Subcutaneous adipose tissue (tissue), 4 donors: ENCODE results near the gene TNFAIP3. TPM values are rescaled to one million over a fixed set of nuclear protein-coding genes. Genes with fewer than 3 reads are reported as not detected.

Source experiments
- total RNA-seq, 4 donors: library from RNA; depleted of rRNA; stranded (reverse); fragments of >200 nt; gene quantifications; one replicate each; pipeline ENCODE4 v1.1.0, GENCODE V29; 2016
- TF ChIP-seq, protein P1 (sequence below): fragments of 450-650 bp; IDR thresholded peaks from one replicate; pipeline ENCODE4 v1.5.1; 2016; ENCODE audit warnings: low read depth, mild to moderate bottlenecking, control low read depth, antibody characterized with exemption, moderate library complexity

The TNFAIP3 gene
- total RNA-seq, 4 donors from 2014 or later: 16.2 to 33.0 (median 28.0) TPM

DNA sequence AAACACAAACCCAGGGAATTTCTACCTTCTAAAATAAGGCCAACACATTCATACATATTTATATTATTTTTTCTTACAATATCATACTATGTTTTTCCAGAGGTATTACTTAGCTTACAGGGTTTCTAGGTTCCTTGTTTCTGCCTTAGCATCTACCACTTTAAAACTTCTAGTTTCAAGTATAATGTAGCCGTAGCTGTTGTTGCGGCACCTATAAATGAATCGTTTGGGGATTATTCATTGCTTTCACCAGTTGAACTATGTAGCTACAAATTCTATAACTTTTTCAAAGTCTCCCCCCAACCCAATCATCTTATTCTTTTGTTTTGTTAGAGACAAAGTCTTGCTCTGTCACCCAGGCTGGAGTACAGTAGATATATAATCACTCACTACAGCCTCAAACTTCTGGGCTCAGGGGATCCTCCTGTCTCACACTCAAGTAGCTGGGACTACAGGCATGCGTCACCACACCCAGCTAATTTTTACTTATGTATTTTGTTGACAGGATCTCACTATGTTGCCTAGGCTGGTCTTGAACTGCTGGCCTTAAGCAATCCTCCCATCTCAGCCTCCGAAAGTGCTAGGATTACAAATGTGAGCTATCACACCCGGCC is 43.9 kb downstream of the TNFAIP3 start:
- TF ChIP-seq, protein P1, sequence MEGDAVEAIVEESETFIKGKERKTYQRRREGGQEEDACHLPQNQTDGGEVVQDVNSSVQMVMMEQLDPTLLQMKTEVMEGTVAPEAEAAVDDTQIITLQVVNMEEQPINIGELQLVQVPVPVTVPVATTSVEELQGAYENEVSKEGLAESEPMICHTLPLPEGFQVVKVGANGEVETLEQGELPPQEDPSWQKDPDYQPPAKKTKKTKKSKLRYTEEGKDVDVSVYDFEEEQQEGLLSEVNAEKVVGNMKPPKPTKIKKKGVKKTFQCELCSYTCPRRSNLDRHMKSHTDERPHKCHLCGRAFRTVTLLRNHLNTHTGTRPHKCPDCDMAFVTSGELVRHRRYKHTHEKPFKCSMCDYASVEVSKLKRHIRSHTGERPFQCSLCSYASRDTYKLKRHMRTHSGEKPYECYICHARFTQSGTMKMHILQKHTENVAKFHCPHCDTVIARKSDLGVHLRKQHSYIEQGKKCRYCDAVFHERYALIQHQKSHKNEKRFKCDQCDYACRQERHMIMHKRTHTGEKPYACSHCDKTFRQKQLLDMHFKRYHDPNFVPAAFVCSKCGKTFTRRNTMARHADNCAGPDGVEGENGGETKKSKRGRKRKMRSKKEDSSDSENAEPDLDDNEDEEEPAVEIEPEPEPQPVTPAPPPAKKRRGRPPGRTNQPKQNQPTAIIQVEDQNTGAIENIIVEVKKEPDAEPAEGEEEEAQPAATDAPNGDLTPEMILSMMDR: no peak

DNA sequence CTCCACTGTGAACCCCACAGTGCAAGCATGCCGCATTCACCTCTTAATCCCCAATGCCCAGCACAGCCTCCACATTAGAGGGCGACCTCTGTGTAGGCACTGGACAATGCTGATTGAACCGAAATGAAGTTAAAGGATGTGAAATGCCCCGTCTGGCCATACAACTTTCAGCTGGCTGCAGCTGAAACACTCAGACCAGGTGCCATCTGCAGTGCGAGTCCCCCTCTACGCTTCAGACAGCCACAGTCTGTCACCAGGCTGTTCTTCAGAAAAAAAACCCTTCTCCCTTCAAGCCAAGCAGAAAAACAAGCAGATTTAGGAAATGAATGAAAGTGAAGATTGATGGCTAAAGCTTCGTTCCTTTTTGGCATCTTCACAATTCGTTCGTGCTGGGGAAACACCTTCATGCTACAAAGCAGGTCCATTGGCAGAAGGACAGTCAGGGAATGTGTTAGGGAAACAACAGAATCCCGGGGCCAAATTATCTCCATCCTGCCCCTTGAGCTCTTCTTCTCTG is 44.7 kb downstream of the TNFAIP3 start:
- TF ChIP-seq, protein P1: no peak

DNA sequence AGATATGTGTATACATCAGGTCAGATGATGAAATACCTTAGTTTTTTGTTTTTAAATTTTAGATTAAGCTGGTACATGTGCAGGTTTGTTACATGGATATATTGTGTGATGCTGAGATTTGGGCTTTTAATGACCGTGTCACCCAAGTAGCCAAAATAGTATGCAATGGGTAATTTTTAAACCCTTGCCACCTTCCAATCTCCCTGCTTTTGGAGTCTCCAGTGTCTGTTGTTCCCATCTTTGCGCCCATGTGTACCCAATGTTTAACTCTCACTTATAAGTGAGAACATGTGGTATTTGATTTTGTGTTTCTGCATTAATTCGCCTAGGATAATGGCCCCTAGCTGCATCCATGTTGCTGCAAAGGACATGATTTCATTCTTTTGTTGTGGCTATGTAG is 45.8 kb downstream of the TNFAIP3 start:
- TF ChIP-seq, protein P1: no peak

DNA sequence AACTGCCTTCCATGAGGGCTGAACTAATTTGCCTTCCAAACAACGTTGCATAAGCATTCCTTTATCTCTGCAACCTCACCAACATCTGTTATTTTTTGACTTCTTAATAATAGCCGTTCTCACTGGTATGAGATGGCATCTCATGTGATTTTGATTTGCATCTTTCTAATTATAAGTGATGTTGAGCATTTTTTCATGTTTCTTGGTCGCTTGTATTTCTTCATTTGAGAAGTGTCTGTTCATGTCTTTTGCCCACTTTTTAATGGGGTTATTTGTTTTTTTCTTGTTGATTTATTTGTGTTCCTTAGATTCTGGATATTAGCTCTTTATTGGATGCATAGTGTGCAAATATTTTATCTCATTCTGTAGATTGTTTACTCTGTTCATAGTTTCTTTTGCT is 46.4 kb downstream of the TNFAIP3 start:
- TF ChIP-seq, protein P1: no peak

DNA sequence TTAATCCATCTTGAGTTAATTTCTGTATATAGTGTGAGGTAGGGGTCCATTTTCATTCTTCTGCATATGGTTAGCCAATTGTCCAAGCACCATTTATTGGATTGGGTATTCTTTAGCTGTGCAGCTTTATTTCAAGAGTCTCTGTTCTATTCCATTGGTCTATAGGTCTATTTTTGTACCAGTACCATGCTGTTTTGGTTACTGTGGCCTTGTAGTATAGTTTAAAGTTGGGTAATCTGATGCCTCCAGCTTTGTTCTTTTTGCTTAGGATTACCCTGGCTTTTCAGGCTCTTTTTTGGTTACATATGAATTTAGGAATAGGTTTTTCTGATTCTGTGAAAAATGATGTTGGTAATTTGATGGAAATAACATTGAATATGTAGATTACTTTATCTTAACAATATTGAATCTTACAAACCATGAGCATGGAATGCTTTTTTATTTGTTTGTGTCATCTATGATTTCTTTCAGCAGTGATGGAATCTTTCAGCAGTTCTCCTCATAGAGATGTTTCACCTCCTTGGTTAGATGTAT is 47.0 kb downstream of the TNFAIP3 start:
- TF ChIP-seq, protein P1: no peak

DNA sequence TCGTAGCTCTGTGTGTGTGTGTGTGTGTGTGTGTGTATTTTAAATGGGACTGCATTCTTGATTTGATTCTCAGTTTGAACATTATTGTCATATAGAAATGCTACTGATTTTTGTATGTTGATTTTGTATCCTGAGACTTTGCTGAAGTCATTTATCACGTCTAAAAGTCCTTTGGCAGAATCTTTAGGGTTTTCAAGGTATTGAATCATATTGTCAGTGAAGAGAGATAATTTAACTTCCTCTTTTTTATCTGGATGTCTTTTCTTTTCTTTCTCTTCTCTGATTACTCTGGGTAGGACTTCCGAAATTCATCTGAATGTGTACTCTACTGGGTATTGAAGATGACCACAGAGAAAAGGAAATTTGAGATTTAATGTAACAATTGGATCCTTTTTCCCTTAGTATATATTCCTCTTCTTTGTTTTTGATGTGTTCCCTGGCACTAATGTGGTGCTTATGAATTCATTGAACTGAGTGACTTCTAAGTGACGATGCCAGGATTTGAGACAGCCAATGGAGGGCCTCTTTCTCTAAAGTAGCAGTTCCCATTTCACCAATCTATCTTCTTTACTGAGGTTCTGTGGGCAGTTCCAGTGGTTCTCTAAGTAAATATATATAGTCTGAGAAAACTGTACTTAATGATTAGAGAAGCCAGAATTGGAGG is 47.6 kb downstream of the TNFAIP3 start:
- TF ChIP-seq, protein P1: no peak

DNA sequence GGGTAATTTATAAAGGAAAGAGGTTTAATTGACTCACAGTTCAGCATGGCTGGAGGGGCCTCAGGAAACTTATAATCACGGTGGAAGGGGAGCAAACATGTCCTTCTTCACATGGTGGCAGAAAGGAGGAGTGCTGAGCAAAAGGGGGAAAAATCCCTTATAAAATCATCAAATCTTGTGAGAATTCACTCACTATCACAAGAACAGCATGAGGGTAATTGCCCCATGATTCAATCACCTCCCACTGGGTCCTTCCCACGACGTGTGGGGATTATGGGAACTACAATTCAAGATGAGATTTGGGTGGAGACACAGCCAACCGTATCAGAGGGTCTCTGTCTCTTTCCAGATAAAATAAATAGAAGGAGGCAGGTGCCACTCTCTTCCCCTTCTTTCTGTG is 48.7 kb downstream of the TNFAIP3 start:
- TF ChIP-seq, protein P1: no peak
